Rectal smooth muscle tissue (tissue), 1 donor: Measurements from ENCODE around the gene PRPF40B.

Source experiments
- H3K27ac ChIP-seq: one replicate; pipeline ENCODE4 v1.7.0; 2013; ENCODE audit warnings: low read depth, low read length, inconsistent platforms
- H3K27me3 ChIP-seq: one replicate; pipeline ENCODE4 v1.7.0; 2013; ENCODE audit warnings: low read length; ENCODE audit not compliant: control insufficient read depth, insufficient read depth
- H3K36me3 ChIP-seq: one replicate; pipeline ENCODE4 v1.7.0; 2013; ENCODE audit warnings: low read length; ENCODE audit not compliant: control insufficient read depth, insufficient read depth
- H3K4me1 ChIP-seq: one replicate; pipeline ENCODE4 v1.7.0; 2013; ENCODE audit warnings: low read length; ENCODE audit not compliant: control insufficient read depth, insufficient read depth
- H3K4me3 ChIP-seq: one replicate; pipeline ENCODE4 v1.7.0; 2013; ENCODE audit warnings: low read length
- H3K9ac ChIP-seq: one replicate; pipeline ENCODE4 v1.7.0; 2013; ENCODE audit warnings: low read length

Gene PRPF40B

GRCh38 chr12:49692851-49693250 lies 69.5 kb downstream of the PRPF40B start:
- H3K27ac ChIP-seq = no peak overlapping the region
- no peaks in the 10 kb centered on the region for H3K4me1 ChIP-seq
- no peak overlapping the region for H3K9ac ChIP-seq
- H3K36me3 ChIP-seq = no peaks in the 10 kb centered on the region
- no peaks in the 10 kb centered on the region for H3K27me3 ChIP-seq
- no peak overlapping the region for H3K4me3 ChIP-seq

GRCh38 chr12:49693931-49694444 lies 70.6 kb downstream of the PRPF40B start:
- H3K27me3 ChIP-seq = no peaks in the 10 kb centered on the region
- peaks cover 8% of the 10 kb centered on the region for H3K4me1 ChIP-seq

More at GRCh38 chr12:49693931-49694444, 70.6 kb downstream of the PRPF40B start:
- H3K36me3 ChIP-seq = no peaks in the 10 kb centered on the region
- no peak overlapping the region for H3K4me3 ChIP-seq
- no peak overlapping the region for H3K9ac ChIP-seq
- no peak overlapping the region for H3K27ac ChIP-seq
